ENCODE data around the gene RAB31. TPM values are rescaled to one million over a fixed set of nuclear protein-coding genes. Genes with fewer than 3 reads are reported as not detected.

The RAB31 gene
- polyA plus RNA-seq, 1 donor from 2014 or later, result 16.3 TPM

DNA sequence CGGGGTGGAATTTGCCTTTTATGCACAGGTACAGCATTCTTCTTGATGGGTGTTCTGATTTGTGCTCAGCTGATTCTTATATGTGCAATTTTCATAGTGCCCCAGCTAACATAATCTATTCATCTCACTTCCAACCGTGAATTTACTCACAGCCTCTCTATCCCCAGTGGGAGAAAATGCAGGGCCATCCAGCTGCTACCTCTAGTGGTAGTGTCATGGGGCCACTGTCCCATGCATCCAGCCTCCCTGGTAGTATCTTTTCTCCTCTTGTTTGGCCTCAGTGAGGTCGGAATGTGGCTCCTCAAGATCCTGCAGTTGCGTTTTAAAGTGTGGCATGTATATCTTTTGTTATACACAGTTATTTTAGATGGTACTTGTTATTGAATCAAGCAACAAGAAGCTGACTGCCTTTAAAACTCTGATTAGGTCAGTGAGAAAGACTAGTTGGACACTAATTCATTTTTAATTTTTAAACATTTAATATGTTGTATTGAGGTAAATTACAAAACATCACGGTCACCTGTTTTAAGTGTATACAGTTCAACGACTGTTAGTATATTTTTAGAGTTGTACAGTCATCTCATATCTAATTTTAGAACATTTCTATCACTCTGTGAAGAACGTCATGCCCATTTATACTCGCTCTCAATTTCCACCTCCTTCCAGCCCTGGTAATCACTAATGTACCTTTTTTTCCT lies 109.8 kb downstream of the RAB31 start:
- Histone ChIP-seq H3K79me2 (replicated peaks; ENCODE audit: insufficient read depth, low read length) (no peaks in the 10 kb centered on the region), H3K4me3 (ENCODE audit: low read length) (no peak overlapping the region), H3K36me3 (ENCODE audit: insufficient read depth, low read length) (peaks cover 5% of the 10 kb centered on the region), H3F3A (ENCODE audit: insufficient read depth, low read length, poor library complexity, severe bottlenecking) (no peaks in the 10 kb centered on the region), H3K9me3 (ENCODE audit: low read length) (no peaks in the 10 kb centered on the region), H4K20me1 (ENCODE audit: insufficient read depth) (no peaks in the 10 kb centered on the region), H3K9ac (ENCODE audit: low read length) (no peak overlapping the region), H3K4me2 (ENCODE audit: low read length) (no peak overlapping the region), H3K27me3 (ENCODE audit: insufficient read depth, low read depth, low read length) (no peaks in the 10 kb centered on the region), H3K9me2 (ENCODE audit: insufficient read depth, low read length) (no peaks in the 10 kb centered on the region), H2AFZ (ENCODE audit: low read depth, low read length) (no peak overlapping the region), H3K27ac (ENCODE audit: low read length) (no peak overlapping the region)
- no peak for TF ChIP-seq EZH2 (IDR thresholded peaks at IDR 0.05; ENCODE audit: borderline replicate concordance, insufficient read depth, low read length, poor library complexity, severe bottlenecking)
- TF ChIP-seq, protein P1, sequence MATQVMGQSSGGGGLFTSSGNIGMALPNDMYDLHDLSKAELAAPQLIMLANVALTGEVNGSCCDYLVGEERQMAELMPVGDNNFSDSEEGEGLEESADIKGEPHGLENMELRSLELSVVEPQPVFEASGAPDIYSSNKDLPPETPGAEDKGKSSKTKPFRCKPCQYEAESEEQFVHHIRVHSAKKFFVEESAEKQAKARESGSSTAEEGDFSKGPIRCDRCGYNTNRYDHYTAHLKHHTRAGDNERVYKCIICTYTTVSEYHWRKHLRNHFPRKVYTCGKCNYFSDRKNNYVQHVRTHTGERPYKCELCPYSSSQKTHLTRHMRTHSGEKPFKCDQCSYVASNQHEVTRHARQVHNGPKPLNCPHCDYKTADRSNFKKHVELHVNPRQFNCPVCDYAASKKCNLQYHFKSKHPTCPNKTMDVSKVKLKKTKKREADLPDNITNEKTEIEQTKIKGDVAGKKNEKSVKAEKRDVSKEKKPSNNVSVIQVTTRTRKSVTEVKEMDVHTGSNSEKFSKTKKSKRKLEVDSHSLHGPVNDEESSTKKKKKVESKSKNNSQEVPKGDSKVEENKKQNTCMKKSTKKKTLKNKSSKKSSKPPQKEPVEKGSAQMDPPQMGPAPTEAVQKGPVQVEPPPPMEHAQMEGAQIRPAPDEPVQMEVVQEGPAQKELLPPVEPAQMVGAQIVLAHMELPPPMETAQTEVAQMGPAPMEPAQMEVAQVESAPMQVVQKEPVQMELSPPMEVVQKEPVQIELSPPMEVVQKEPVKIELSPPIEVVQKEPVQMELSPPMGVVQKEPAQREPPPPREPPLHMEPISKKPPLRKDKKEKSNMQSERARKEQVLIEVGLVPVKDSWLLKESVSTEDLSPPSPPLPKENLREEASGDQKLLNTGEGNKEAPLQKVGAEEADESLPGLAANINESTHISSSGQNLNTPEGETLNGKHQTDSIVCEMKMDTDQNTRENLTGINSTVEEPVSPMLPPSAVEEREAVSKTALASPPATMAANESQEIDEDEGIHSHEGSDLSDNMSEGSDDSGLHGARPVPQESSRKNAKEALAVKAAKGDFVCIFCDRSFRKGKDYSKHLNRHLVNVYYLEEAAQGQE (IDR thresholded peaks at IDR 0.05; ENCODE audit: borderline replicate concordance), result no peak

DNA sequence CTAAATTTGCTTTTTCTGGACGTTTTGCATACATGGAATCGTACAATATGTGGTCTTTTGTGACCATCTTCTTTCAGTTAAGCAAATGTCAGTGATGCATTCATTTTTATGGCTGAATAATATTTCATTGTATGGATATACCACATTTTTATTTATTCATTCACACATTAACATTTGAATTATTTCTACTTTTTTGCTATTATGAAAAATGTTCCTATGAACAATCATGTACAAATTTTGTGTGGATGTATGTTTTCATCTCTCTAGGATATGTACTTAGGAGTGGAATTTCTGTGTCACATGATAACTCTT lies 110.3 kb downstream of the RAB31 start:
- H3K79me2 ChIP-seq (replicated peaks; ENCODE audit: insufficient read depth, low read length), result no peaks in the 10 kb centered on the region
- H4K20me1 ChIP-seq (ENCODE audit: insufficient read depth), result no peaks in the 10 kb centered on the region

More for the DNA sequence above, 110.3 kb downstream of the RAB31 start:
- Histone ChIP-seq H3K36me3 (ENCODE audit: insufficient read depth, low read length) (peaks cover 5% of the 10 kb centered on the region), H3K9ac (ENCODE audit: low read length) (no peak overlapping the region), H3K27me3 (ENCODE audit: insufficient read depth, low read depth, low read length) (no peaks in the 10 kb centered on the region), H3K27ac (ENCODE audit: low read length) (no peak overlapping the region), H2AFZ (ENCODE audit: low read depth, low read length) (no peak overlapping the region), H3K9me3 (ENCODE audit: low read length) (no peaks in the 10 kb centered on the region), H3F3A (ENCODE audit: insufficient read depth, low read length, poor library complexity, severe bottlenecking) (no peaks in the 10 kb centered on the region), H3K4me3 (ENCODE audit: low read length) (no peak overlapping the region), H3K9me2 (ENCODE audit: insufficient read depth, low read length) (no peaks in the 10 kb centered on the region), H3K4me2 (ENCODE audit: low read length) (no peak overlapping the region)
- no peak for TF ChIP-seq MXI1 (conservative IDR thresholded peaks at IDR 0.05; ENCODE audit: poor library complexity, severe bottlenecking)
- no peak for TF ChIP-seq POLR2AphosphoS5 (IDR thresholded peaks at IDR 0.05)
- TF ChIP-seq, protein P2, sequence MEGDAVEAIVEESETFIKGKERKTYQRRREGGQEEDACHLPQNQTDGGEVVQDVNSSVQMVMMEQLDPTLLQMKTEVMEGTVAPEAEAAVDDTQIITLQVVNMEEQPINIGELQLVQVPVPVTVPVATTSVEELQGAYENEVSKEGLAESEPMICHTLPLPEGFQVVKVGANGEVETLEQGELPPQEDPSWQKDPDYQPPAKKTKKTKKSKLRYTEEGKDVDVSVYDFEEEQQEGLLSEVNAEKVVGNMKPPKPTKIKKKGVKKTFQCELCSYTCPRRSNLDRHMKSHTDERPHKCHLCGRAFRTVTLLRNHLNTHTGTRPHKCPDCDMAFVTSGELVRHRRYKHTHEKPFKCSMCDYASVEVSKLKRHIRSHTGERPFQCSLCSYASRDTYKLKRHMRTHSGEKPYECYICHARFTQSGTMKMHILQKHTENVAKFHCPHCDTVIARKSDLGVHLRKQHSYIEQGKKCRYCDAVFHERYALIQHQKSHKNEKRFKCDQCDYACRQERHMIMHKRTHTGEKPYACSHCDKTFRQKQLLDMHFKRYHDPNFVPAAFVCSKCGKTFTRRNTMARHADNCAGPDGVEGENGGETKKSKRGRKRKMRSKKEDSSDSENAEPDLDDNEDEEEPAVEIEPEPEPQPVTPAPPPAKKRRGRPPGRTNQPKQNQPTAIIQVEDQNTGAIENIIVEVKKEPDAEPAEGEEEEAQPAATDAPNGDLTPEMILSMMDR (IDR thresholded peaks at IDR 0.05; ENCODE audit: poor library complexity, severe bottlenecking), result no peak
- TF ChIP-seq TAF1 (IDR thresholded peaks at IDR 0.05; ENCODE audit: low read depth), result no peak
- TF ChIP-seq RAD21 (conservative IDR thresholded peaks at IDR 0.05), result no peak
- no peak for TF ChIP-seq SMC3 (conservative IDR thresholded peaks at IDR 0.05; ENCODE audit: poor library complexity)
- TF ChIP-seq, protein P1 (IDR thresholded peaks at IDR 0.05; ENCODE audit: borderline replicate concordance), result no peak
- no peak for TF ChIP-seq EP300 (conservative IDR thresholded peaks at IDR 0.05; ENCODE audit: poor library complexity, severe bottlenecking)
- no peak for TF ChIP-seq EZH2 (IDR thresholded peaks at IDR 0.05; ENCODE audit: borderline replicate concordance, insufficient read depth, low read length, poor library complexity, severe bottlenecking)

All from neural cell (in vitro differentiated cells).